ENCODE measurements around the gene FAP.

Gene FAP

DNA sequence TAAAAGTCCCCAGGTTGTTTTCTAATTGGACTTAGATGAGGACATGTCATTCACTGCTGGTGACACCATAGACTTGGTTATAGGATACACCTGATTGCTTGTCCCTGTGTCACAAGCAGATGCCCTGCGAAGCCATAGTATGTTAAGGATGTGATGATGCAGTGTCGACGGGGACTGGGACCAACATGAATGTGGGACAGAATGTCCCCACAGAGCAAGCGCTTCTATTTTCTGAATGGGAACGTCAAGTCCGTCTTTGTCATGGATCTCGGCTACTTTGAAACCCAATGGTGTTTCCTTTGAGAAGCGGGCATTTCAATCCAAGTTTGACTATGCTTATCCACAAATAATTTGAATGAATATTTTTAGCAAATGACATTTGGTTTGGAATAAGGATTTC, 93.3 kb downstream of the FAP start:
- H3K27ac ChIP-seq (ENCODE audit: low read depth, low read length), result no peak overlapping the region
- H3K27me3 ChIP-seq (ENCODE audit: control insufficient read depth in 5 of 5, insufficient read depth in 4 of 5, low read length in 5 of 5), result no peaks in the 10 kb centered on the region
- no peak overlapping the region for H3K9ac ChIP-seq (ENCODE audit: low read length in 5 of 5)
- no peaks in the 10 kb centered on the region for H3K36me3 ChIP-seq (ENCODE audit: control insufficient read depth in 5 of 5, insufficient read depth in 5 of 5, low read length in 5 of 5)
- H3K4me1 ChIP-seq (ENCODE audit: control insufficient read depth in 5 of 5, insufficient read depth in 5 of 5, low read length in 5 of 5), result no peaks in the 10 kb centered on the region
- no peaks in the 10 kb centered on the region for H3K9me3 ChIP-seq (ENCODE audit: control insufficient read depth in 5 of 5, low read length in 5 of 5)
- no peak overlapping the region for H3K4me3 ChIP-seq (ENCODE audit: low read depth in 1 of 5, low read length in 5 of 5)

DNA sequence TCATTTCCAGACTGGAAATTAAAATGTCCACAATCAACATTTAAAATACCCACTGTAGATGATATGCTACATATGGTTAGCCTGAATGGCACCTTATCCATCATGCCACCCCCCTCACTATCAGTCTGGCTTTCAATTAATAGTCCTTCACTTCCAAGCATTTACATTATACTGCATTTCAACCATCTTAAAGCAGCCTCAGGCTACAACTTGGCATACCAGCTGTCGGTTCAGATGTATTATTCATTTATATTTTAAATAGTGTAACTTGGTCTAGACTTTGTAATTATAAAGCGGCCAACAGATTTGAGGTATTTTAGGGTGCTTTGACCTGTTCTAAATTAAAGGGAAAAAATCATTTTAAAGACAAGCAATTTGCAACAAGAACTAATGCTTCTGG, 93.8 kb downstream of the FAP start:
- no peak overlapping the region for H3K27ac ChIP-seq (ENCODE audit: low read depth, low read length)
- no peak overlapping the region for H3K9ac ChIP-seq (ENCODE audit: low read length in 5 of 5)
- H3K4me3 ChIP-seq (ENCODE audit: low read depth in 1 of 5, low read length in 5 of 5), result no peak overlapping the region
- H3K4me1 ChIP-seq (ENCODE audit: control insufficient read depth in 5 of 5, insufficient read depth in 5 of 5, low read length in 5 of 5), result no peaks in the 10 kb centered on the region
- H3K36me3 ChIP-seq (ENCODE audit: control insufficient read depth in 5 of 5, insufficient read depth in 5 of 5, low read length in 5 of 5), result no peaks in the 10 kb centered on the region
- H3K27me3 ChIP-seq (ENCODE audit: control insufficient read depth in 5 of 5, insufficient read depth in 4 of 5, low read length in 5 of 5), result no peaks in the 10 kb centered on the region
- H3K9me3 ChIP-seq (ENCODE audit: control insufficient read depth in 5 of 5, low read length in 5 of 5), result no peaks in the 10 kb centered on the region

DNA sequence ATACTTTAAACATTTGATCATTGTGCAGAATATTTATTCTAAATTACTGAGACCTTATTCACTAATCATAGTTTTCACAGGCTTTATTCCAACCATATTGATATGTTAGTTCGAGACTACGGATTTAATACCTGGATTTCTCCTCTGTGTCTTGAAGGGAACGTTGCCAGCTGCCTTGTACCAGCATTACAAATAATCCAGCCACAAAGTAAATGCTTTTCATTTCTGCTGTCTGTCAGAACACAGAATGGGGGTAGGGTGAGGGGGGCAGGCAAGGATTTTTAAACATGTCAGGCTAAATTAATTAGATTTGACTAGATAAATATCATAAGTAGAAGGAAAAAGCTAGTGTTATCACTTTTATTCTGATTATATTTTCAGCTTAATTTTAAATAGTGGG, 94.3 kb downstream of the FAP start:
- Histone ChIP-seq H3K36me3 (ENCODE audit: control insufficient read depth in 5 of 5, insufficient read depth in 5 of 5, low read length in 5 of 5) (no peaks in the 10 kb centered on the region), H3K9ac (ENCODE audit: low read length in 5 of 5) (no peak overlapping the region), H3K4me1 (ENCODE audit: control insufficient read depth in 5 of 5, insufficient read depth in 5 of 5, low read length in 5 of 5) (no peaks in the 10 kb centered on the region), H3K27ac (ENCODE audit: low read depth, low read length) (no peak overlapping the region), H3K4me3 (ENCODE audit: low read depth in 1 of 5, low read length in 5 of 5) (no peak overlapping the region), H3K9me3 (ENCODE audit: control insufficient read depth in 5 of 5, low read length in 5 of 5) (no peaks in the 10 kb centered on the region), H3K27me3 (ENCODE audit: control insufficient read depth in 5 of 5, insufficient read depth in 4 of 5, low read length in 5 of 5) (no peaks in the 10 kb centered on the region)

DNA sequence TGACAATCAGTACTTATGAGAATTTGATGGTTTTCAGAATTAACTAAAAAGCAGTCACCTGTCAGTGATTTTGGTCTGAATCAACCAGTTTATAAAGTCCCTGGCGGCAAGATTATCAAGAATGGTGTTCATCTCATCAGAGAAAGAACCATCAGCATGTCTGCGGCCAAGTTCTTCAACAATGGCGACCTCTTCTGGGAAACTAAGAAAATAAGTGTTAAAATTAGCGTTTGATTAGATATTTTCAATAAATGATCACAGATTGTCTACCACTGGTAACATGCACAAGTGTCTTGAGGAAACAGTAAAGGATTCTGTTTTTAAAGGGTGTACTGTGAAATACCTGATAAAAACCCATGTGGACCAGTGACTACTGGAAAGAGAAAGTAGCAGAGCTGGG, 99.3 kb downstream of the FAP start:
- Histone ChIP-seq H3K4me3 (ENCODE audit: low read depth in 1 of 5, low read length in 5 of 5) (no peak overlapping the region), H3K36me3 (ENCODE audit: control insufficient read depth in 5 of 5, insufficient read depth in 5 of 5, low read length in 5 of 5) (no peaks in the 10 kb centered on the region), H3K27me3 (ENCODE audit: control insufficient read depth in 5 of 5, insufficient read depth in 4 of 5, low read length in 5 of 5) (no peaks in the 10 kb centered on the region), H3K9me3 (ENCODE audit: control insufficient read depth in 5 of 5, low read length in 5 of 5) (no peaks in the 10 kb centered on the region), H3K9ac (ENCODE audit: low read length in 5 of 5) (no peak overlapping the region), H3K27ac (ENCODE audit: low read depth, low read length) (no peak overlapping the region), H3K4me1 (ENCODE audit: control insufficient read depth in 5 of 5, insufficient read depth in 5 of 5, low read length in 5 of 5) (no peaks in the 10 kb centered on the region)

GRCh38 chr2:162138310-162138709, 104.9 kb downstream of the FAP start:
- H3K36me3 ChIP-seq (ENCODE audit: control insufficient read depth in 5 of 5, insufficient read depth in 5 of 5, low read length in 5 of 5), result no peaks in the 10 kb centered on the region
- no peak overlapping the region for H3K27ac ChIP-seq (ENCODE audit: low read depth, low read length)
- no peaks in the 10 kb centered on the region for H3K27me3 ChIP-seq (ENCODE audit: control insufficient read depth in 5 of 5, insufficient read depth in 4 of 5, low read length in 5 of 5)
- no peaks in the 10 kb centered on the region for H3K4me1 ChIP-seq (ENCODE audit: control insufficient read depth in 5 of 5, insufficient read depth in 5 of 5, low read length in 5 of 5)
- no peaks in the 10 kb centered on the region for H3K9me3 ChIP-seq (ENCODE audit: control insufficient read depth in 5 of 5, low read length in 5 of 5)
- H3K9ac ChIP-seq (ENCODE audit: low read length in 5 of 5), result no peak overlapping the region
- H3K4me3 ChIP-seq (ENCODE audit: low read depth in 1 of 5, low read length in 5 of 5), result no peak overlapping the region

DNA sequence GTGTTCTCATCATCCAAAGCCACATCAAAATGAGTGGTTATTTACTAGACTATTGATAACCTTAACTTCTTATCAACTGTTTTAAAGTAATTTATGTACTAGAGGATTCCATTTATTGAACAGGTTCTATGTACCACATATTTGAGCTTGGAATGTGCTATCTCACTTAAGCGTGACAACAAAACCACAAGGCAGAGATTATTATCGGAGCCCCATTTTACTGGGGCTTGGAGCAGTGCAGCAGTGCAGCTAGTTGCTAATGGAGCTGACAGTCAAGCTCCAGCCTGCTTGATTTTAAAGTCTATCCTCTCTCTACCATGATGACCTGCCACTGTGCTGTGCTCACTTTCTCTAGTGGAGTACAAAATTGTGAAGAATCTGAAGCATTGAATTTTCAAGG, 115.8 kb downstream of the FAP start:
- H3K9ac ChIP-seq (ENCODE audit: low read length in 5 of 5), result no peak overlapping the region
- H3K9me3 ChIP-seq (ENCODE audit: control insufficient read depth in 5 of 5, low read length in 5 of 5), result no peaks in the 10 kb centered on the region
- H3K4me3 ChIP-seq (ENCODE audit: low read depth in 1 of 5, low read length in 5 of 5), result no peak overlapping the region
- H3K27me3 ChIP-seq (ENCODE audit: control insufficient read depth in 5 of 5, insufficient read depth in 4 of 5, low read length in 5 of 5), result no peaks in the 10 kb centered on the region
- H3K36me3 ChIP-seq (ENCODE audit: control insufficient read depth in 5 of 5, insufficient read depth in 5 of 5, low read length in 5 of 5), result no peaks in the 10 kb centered on the region
- peaks cover 0 to 7% (median 0%) of the 10 kb centered on the region in 5 donors for H3K4me1 ChIP-seq (ENCODE audit: control insufficient read depth in 5 of 5, insufficient read depth in 5 of 5, low read length in 5 of 5)
- H3K27ac ChIP-seq (ENCODE audit: low read depth, low read length), result no peak overlapping the region

DNA sequence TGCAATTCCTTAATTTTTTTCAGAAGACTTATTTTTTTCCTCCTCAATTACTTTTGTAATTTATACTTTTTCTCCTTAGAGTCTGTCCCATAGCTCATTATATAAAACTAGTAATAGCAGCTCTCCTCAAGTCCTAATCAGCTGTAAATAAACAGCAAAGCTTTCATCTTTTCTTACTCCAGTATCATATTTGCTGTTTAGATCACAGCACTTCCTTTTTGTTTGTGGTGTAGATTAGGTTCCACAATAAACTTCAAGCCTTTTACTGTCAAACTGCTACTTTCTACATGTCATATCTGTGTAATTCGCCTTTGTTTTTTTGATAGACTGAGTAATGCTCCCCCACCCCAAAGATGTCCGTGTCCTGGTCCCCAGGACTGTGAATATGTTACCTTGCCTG, 116.7 kb downstream of the FAP start:
- Histone ChIP-seq H3K9ac (ENCODE audit: low read length in 5 of 5) (no peak overlapping the region), H3K9me3 (ENCODE audit: control insufficient read depth in 5 of 5, low read length in 5 of 5) (no peaks in the 10 kb centered on the region), H3K4me1 (ENCODE audit: control insufficient read depth in 5 of 5, insufficient read depth in 5 of 5, low read length in 5 of 5) (peaks cover 0 to 7% (median 0%) of the 10 kb centered on the region in 5 donors), H3K27me3 (ENCODE audit: control insufficient read depth in 5 of 5, insufficient read depth in 4 of 5, low read length in 5 of 5) (no peaks in the 10 kb centered on the region), H3K27ac (ENCODE audit: low read depth, low read length) (no peak overlapping the region), H3K36me3 (ENCODE audit: control insufficient read depth in 5 of 5, insufficient read depth in 5 of 5, low read length in 5 of 5) (no peaks in the 10 kb centered on the region), H3K4me3 (ENCODE audit: low read depth in 1 of 5, low read length in 5 of 5) (no peak overlapping the region)

DNA sequence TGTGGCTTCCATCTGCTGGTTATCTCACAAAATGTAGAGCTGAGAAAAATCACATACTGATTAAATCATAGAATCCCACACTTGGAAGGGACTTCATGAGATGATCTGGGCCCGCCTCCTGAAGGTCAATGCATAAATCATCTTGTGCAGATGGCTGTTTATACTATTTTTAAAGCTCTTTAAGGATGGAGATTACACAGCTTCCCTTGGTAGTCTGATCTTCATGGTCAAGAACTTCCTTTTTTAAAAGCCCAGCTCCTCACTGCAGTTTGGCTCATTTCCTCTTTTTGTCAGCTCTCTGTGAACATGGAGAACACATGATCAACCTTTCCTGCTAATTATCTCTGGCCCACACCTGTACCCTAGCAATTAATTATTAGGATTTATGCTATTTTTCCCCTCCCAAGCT, 117.1 kb downstream of the FAP start:
- H3K27me3 ChIP-seq (ENCODE audit: control insufficient read depth in 5 of 5, insufficient read depth in 4 of 5, low read length in 5 of 5), result no peaks in the 10 kb centered on the region
- H3K4me3 ChIP-seq (ENCODE audit: low read depth in 1 of 5, low read length in 5 of 5), result no peak overlapping the region
- H3K9me3 ChIP-seq (ENCODE audit: control insufficient read depth in 5 of 5, low read length in 5 of 5), result no peaks in the 10 kb centered on the region
- H3K27ac ChIP-seq (ENCODE audit: low read depth, low read length), result no peak overlapping the region
- no peak overlapping the region for H3K9ac ChIP-seq (ENCODE audit: low read length in 5 of 5)
- H3K4me1 ChIP-seq (ENCODE audit: control insufficient read depth in 5 of 5, insufficient read depth in 5 of 5, low read length in 5 of 5), result peaks cover 0 to 7% (median 0%) of the 10 kb centered on the region in 5 donors
- no peaks in the 10 kb centered on the region for H3K36me3 ChIP-seq (ENCODE audit: control insufficient read depth in 5 of 5, insufficient read depth in 5 of 5, low read length in 5 of 5)

DNA sequence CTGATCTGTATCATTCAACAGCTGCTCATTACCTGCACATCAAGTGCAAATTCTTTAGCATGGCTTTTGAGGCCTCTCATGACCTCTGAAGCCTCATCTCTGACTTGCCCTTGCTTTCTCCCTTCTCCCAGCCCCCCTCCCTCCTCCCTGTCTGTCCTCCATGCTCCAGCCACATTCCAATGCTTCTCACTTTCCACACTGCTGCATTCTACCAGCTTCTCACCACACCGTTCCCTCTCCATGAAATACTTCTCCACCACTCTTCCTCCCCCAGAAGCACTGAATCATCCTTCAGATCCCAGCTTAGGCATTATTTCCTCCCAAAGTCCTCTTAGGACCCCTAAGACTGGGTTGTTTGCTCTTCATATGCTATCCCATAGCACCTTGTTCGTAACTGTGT, 118.1 kb downstream of the FAP start:
- Histone ChIP-seq H3K4me1 (ENCODE audit: control insufficient read depth in 5 of 5, insufficient read depth in 5 of 5, low read length in 5 of 5) (peaks cover 0 to 7% (median 0%) of the 10 kb centered on the region in 5 donors), H3K9ac (ENCODE audit: low read length in 5 of 5) (no peak overlapping the region), H3K4me3 (ENCODE audit: low read depth in 1 of 5, low read length in 5 of 5) (no peak overlapping the region), H3K36me3 (ENCODE audit: control insufficient read depth in 5 of 5, insufficient read depth in 5 of 5, low read length in 5 of 5) (no peaks in the 10 kb centered on the region), H3K27me3 (ENCODE audit: control insufficient read depth in 5 of 5, insufficient read depth in 4 of 5, low read length in 5 of 5) (no peaks in the 10 kb centered on the region), H3K27ac (ENCODE audit: low read depth, low read length) (no peak overlapping the region), H3K9me3 (ENCODE audit: control insufficient read depth in 5 of 5, low read length in 5 of 5) (no peaks in the 10 kb centered on the region)

- Histone ChIP-seq H3K9ac (ENCODE audit: low read length in 5 of 5) (no peak overlapping the region), H3K27me3 (ENCODE audit: control insufficient read depth in 5 of 5, insufficient read depth in 4 of 5, low read length in 5 of 5) (no peaks in the 10 kb centered on the region), H3K4me1 (ENCODE audit: control insufficient read depth in 5 of 5, insufficient read depth in 5 of 5, low read length in 5 of 5) (peaks cover 0 to 11% (median 0%) of the 10 kb centered on the region in 5 donors), H3K9me3 (ENCODE audit: control insufficient read depth in 5 of 5, low read length in 5 of 5) (no peaks in the 10 kb centered on the region), H3K4me3 (ENCODE audit: low read depth in 1 of 5, low read length in 5 of 5) (no peak overlapping the region), H3K36me3 (ENCODE audit: control insufficient read depth in 5 of 5, insufficient read depth in 5 of 5, low read length in 5 of 5) (no peaks in the 10 kb centered on the region), H3K27ac (ENCODE audit: low read depth, low read length) (no peak overlapping the region)
These were observed 119.2 kb downstream of the FAP start for GRCh38 chr2:162123806-162124758.
